ENCODE measurements around the gene GPR39.

The GPR39 gene

GRCh38 chr2:132668189-132668823, 251.7 kb downstream of the GPR39 start:
- CTCF ChIA-PET, result no interaction called here
- Mint-ChIP-seq H3K36me3 (no peaks in the 10 kb centered on the region), H3K27me3 (peaks cover 43% of the 10 kb centered on the region), H3K4me1 (no peaks in the 10 kb centered on the region), H3K27ac (no peak overlapping the region), H3K9me3 (no peaks in the 10 kb centered on the region), H3K4me3 (no peak overlapping the region)
- no peak for DNase-seq

- CTCF ChIA-PET, result no interaction called here
These were observed 252.6 kb downstream of the GPR39 start for GRCh38 chr2:132668987-132669907.

GRCh38 chr2:132669908-132670495, 253.4 kb downstream of the GPR39 start, which contains the start of gene LYPD1:
LYPD1 (minus strand) TSS chr2:132670205; CDS start chr2:132669932, 273 bp downstream.
- Mint-ChIP-seq H3K27me3 (peaks cover 43% of the 10 kb centered on the region), H3K27ac (peak within 1 kb of the TSS; percentile 60), H3K4me3 (peak within 1 kb of the TSS; percentile 31), H3K9me3 (no peaks in the 10 kb centered on the region), H3K4me1 (no peaks in the 10 kb centered on the region), H3K36me3 (no peaks in the 10 kb centered on the region)
- CTCF ChIA-PET, result no interaction called here
- DNase-seq, result no peak

More at GRCh38 chr2:132668987-132669907, 252.6 kb downstream of the GPR39 start:
- no peak overlapping the region for H3K4me3 Mint-ChIP-seq
- no peak for DNase-seq
- H3K27me3 Mint-ChIP-seq, result peaks cover 43% of the 10 kb centered on the region
- no peak overlapping the region for H3K27ac Mint-ChIP-seq
- no peaks in the 10 kb centered on the region for H3K4me1 Mint-ChIP-seq
- no peaks in the 10 kb centered on the region for H3K9me3 Mint-ChIP-seq
- no peaks in the 10 kb centered on the region for H3K36me3 Mint-ChIP-seq

GRCh38 chr2:132670496-132671150, 254.0 kb downstream of the GPR39 start:
- no peak for DNase-seq
- no peaks in the 10 kb centered on the region for H3K4me1 Mint-ChIP-seq
- H3K36me3 Mint-ChIP-seq, result no peaks in the 10 kb centered on the region
- H3K4me3 Mint-ChIP-seq, result peak overlapping the region; percentile 31
- CTCF ChIA-PET, result no interaction called here
- H3K27ac Mint-ChIP-seq, result peak overlapping the region; percentile 60
- peaks cover 43% of the 10 kb centered on the region for H3K27me3 Mint-ChIP-seq
- no peaks in the 10 kb centered on the region for H3K9me3 Mint-ChIP-seq

GRCh38 chr2:132671151-132671835, 254.7 kb downstream of the GPR39 start:
- CTCF ChIA-PET, result no interaction called here
- Mint-ChIP-seq H3K9me3 (no peaks in the 10 kb centered on the region), H3K27ac (peak overlapping the region; percentile 60)

GRCh38 chr2:132676999-132677398, 260.4 kb downstream of the GPR39 start:
- Mint-ChIP-seq H3K4me3 (no peak overlapping the region), H3K9me3 (no peaks in the 10 kb centered on the region), H3K4me1 (no peaks in the 10 kb centered on the region), H3K27ac (no peak overlapping the region), H3K36me3 (no peaks in the 10 kb centered on the region), H3K27me3 (no peaks in the 10 kb centered on the region)
- CTCF ChIA-PET, result no interaction called here
- no peak for DNase-seq

More at GRCh38 chr2:132671151-132671835, 254.7 kb downstream of the GPR39 start:
- peak overlapping the region; percentile 31 for H3K4me3 Mint-ChIP-seq
- no peak for DNase-seq
- H3K36me3 Mint-ChIP-seq, result no peaks in the 10 kb centered on the region
- H3K4me1 Mint-ChIP-seq, result no peaks in the 10 kb centered on the region
- peaks cover 43% of the 10 kb centered on the region for H3K27me3 Mint-ChIP-seq

GRCh38 chr2:132677661-132678060, 261.1 kb downstream of the GPR39 start:
- Mint-ChIP-seq H3K36me3 (no peaks in the 10 kb centered on the region), H3K9me3 (no peaks in the 10 kb centered on the region), H3K4me1 (no peaks in the 10 kb centered on the region), H3K27ac (no peak overlapping the region), H3K4me3 (no peak overlapping the region), H3K27me3 (no peaks in the 10 kb centered on the region)
- no peak for DNase-seq
- CTCF ChIA-PET, result no interaction called here

- CTCF ChIA-PET, result no interaction called here
- Mint-ChIP-seq H3K36me3 (no peaks in the 10 kb centered on the region), H3K27me3 (no peaks in the 10 kb centered on the region), H3K4me1 (no peaks in the 10 kb centered on the region), H3K9me3 (no peaks in the 10 kb centered on the region), H3K27ac (no peak overlapping the region), H3K4me3 (no peak overlapping the region)
- no peak for DNase-seq
These were observed 261.9 kb downstream of the GPR39 start for GRCh38 chr2:132678483-132678882.

- H3K36me3 Mint-ChIP-seq, result no peaks in the 10 kb centered on the region
- no peaks in the 10 kb centered on the region for H3K9me3 Mint-ChIP-seq
- no peak overlapping the region for H3K4me3 Mint-ChIP-seq
- H3K4me1 Mint-ChIP-seq, result no peaks in the 10 kb centered on the region
- CTCF ChIA-PET, result no interaction called here
- DNase-seq, result no peak
- no peaks in the 10 kb centered on the region for H3K27me3 Mint-ChIP-seq
- no peak overlapping the region for H3K27ac Mint-ChIP-seq
These were observed 263.9 kb downstream of the GPR39 start for GRCh38 chr2:132680544-132680943.

GRCh38 chr2:132681766-132682165, 265.2 kb downstream of the GPR39 start:
- H3K9me3 Mint-ChIP-seq, result no peaks in the 10 kb centered on the region
- no peaks in the 10 kb centered on the region for H3K36me3 Mint-ChIP-seq
- CTCF ChIA-PET, result no interaction called here
- H3K4me3 Mint-ChIP-seq, result no peak overlapping the region
- H3K4me1 Mint-ChIP-seq, result no peaks in the 10 kb centered on the region
- DNase-seq, result no peak
- H3K27me3 Mint-ChIP-seq, result no peaks in the 10 kb centered on the region
- no peak overlapping the region for H3K27ac Mint-ChIP-seq

GRCh38 chr2:132690664-132691303, 274.2 kb downstream of the GPR39 start:
- CTCF ChIA-PET, result no interaction called here
- DNase-seq, result no peak
- no peak overlapping the region for H3K4me3 Mint-ChIP-seq
- H3K4me1 Mint-ChIP-seq, result no peaks in the 10 kb centered on the region
- H3K9me3 Mint-ChIP-seq, result no peaks in the 10 kb centered on the region
- no peak overlapping the region for H3K27ac Mint-ChIP-seq
- no peaks in the 10 kb centered on the region for H3K36me3 Mint-ChIP-seq
- no peaks in the 10 kb centered on the region for H3K27me3 Mint-ChIP-seq

GRCh38 chr2:132691556-132691955, 275.0 kb downstream of the GPR39 start:
- Mint-ChIP-seq H3K27me3 (no peaks in the 10 kb centered on the region), H3K36me3 (no peaks in the 10 kb centered on the region), H3K4me3 (no peak overlapping the region), H3K27ac (no peak overlapping the region), H3K9me3 (no peaks in the 10 kb centered on the region), H3K4me1 (no peaks in the 10 kb centered on the region)
- CTCF ChIA-PET, result no interaction called here
- no peak for DNase-seq

- no peaks in the 10 kb centered on the region for H3K36me3 Mint-ChIP-seq
- H3K4me3 Mint-ChIP-seq, result no peak overlapping the region
- CTCF ChIA-PET, result interaction anchor here (0.6 kb wide), 1 partner anchor 482 kb away, joined by 3 read pairs; no protein-coding TSS in a partner anchor
- H3K9me3 Mint-ChIP-seq, result no peaks in the 10 kb centered on the region
- no peaks in the 10 kb centered on the region for H3K4me1 Mint-ChIP-seq
- no peaks in the 10 kb centered on the region for H3K27me3 Mint-ChIP-seq
- H3K27ac Mint-ChIP-seq, result no peak overlapping the region
- no peak for DNase-seq
These were observed 276.2 kb downstream of the GPR39 start for GRCh38 chr2:132692816-132693215.

Data from activated naive CD4-positive, alpha-beta T cell treated with anti-CD3 and anti-CD28 coated beads, Interleukin-2, amount 10 ng/mL, durations not matched to agents 7 days and 5 days (primary cell).